Omental fat pad (tissue), 4 donors: ENCODE data around the gene HSD17B10. TPM values are rescaled to one million over a fixed set of nuclear protein-coding genes. Genes with fewer than 3 reads are reported as not detected.

ENCODE experiments used
- ATAC-seq: fragments of 150-250 bp; one replicate; pipeline ENCODE4 v1.9.1; 2016; ENCODE audit warnings: mild to moderate bottlenecking, moderate library complexity; ENCODE audit not compliant: low FRiP score
- DNase-seq: peaks from one replicate; pipeline ENCODE4 v3.0.0-alpha.2; 2019; ENCODE audit warnings: low spot score
- CTCF ChIP-seq, 3 donors: fragments of 450-650 bp; IDR thresholded peaks; one replicate each; pipeline ENCODE4 v1.5.1; 2016 to 2017; ENCODE audit warnings: antibody characterized with exemption in 3 of 3, mild to moderate bottlenecking in 3 of 3, moderate library complexity in 2 of 3
- total RNA-seq, 4 donors: library from RNA; depleted of rRNA; stranded (reverse); fragments of >200 nt; gene quantifications; one replicate each; pipeline ENCODE4 v1.1.0, GENCODE V29; 2016

Gene HSD17B10
- total RNA-seq, 4 donors from 2014 or later, result 69.7 to 92.0 (median 80.7) TPM

- no peak for TF ChIP-seq CTCF (IDR thresholded peaks at IDR 0.05)
- DNase-seq, result no peak
- no peak for ATAC-seq
Observed at GRCh38 chrX:53447441-53447840, 13.3 kb upstream of the HSD17B10 start.

- no peak for TF ChIP-seq CTCF (IDR thresholded peaks at IDR 0.05)
- ATAC-seq, result no peak
- DNase-seq, result no peak
Observed at GRCh38 chrX:53445977-53446376, 11.8 kb upstream of the HSD17B10 start.

GRCh38 chrX:53442322-53442631, 8.1 kb upstream of the HSD17B10 start:
- no peak for TF ChIP-seq CTCF (IDR thresholded peaks at IDR 0.05)
- no peak for DNase-seq
- no peak for ATAC-seq

DNA sequence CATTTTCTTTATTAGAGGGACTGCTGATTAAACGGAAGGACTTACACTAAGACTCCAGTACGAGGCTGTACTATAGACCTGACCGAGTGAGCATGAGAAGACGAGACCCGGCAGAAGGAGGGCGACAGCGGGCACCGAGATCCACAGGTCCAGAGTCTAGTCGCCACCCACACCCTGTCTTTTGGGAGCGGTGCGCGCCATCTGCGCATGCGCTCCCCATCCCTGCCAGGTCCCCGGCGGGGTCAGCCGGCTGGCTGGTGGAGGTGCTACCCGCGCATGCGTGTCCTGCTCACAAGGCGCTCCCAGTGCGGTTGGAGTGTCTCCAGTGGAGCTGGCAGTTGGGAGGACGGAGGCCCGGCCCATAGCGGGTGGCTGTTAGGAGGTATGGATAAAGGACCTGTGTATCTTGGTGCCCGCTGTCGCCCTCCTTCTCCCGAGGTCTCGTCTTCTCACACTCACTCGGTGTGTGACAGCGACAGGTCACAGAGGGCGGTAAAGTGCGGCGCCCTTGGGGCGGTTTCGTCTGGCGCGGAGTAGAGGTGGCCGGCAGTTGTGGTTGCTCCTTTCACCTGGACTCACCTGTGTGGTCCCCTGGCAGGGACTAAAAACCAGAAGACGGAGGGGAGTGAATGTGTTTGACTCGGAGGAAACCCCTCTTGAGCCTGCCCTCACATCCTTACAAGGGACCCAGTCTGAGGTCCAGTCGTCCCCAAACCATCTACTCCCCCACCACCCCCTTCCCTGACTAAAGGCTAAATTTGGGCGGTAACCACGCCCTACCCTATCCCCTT, 7.6 kb upstream of the HSD17B10 start:
- peak; percentile 41 for ATAC-seq
- DNase-seq, result no peak
- no peak for TF ChIP-seq CTCF (IDR thresholded peaks at IDR 0.05)

GRCh38 chrX:53440621-53441517, 6.7 kb upstream of the HSD17B10 start:
- peak; percentile 84 for ATAC-seq
- TF ChIP-seq CTCF (IDR thresholded peaks at IDR 0.05), result no peak
- peak; percentile 71 for DNase-seq

- ATAC-seq (no peak), DNase-seq (no peak)
- no peak for TF ChIP-seq CTCF (IDR thresholded peaks at IDR 0.05)
Observed at GRCh38 chrX:53440101-53440500, 5.9 kb upstream of the HSD17B10 start.
